ENCODE data around the gene ZBTB34. TPM values are rescaled to one million over a fixed set of nuclear protein-coding genes. Genes with fewer than 3 reads are reported as not detected.

The ZBTB34 gene
- total RNA-seq, 4 donors from 2014 or later: 10.8 to 15.9 (median 13.0) TPM

DNA sequence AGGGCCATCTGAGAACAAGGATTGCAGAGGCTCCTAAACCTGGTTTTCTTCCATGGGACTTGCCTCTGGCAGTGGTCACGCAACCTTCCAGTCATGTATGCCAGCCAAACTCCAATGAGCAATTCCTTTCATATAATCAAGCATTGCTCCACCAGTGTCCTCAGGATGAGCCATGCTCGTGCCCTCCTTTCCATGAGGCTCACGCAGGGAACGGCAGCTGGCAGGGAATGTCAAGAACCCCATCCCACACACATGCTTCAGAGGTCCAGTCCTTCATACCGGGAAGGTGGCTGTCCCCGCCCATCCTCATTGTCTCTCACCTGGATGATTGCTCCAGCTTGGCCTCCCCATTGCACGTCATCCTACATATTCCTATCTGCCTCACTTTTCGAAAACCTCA lies 13.4 kb upstream of the ZBTB34 start:
- H3K27ac ChIP-seq: no peak overlapping the region

DNA sequence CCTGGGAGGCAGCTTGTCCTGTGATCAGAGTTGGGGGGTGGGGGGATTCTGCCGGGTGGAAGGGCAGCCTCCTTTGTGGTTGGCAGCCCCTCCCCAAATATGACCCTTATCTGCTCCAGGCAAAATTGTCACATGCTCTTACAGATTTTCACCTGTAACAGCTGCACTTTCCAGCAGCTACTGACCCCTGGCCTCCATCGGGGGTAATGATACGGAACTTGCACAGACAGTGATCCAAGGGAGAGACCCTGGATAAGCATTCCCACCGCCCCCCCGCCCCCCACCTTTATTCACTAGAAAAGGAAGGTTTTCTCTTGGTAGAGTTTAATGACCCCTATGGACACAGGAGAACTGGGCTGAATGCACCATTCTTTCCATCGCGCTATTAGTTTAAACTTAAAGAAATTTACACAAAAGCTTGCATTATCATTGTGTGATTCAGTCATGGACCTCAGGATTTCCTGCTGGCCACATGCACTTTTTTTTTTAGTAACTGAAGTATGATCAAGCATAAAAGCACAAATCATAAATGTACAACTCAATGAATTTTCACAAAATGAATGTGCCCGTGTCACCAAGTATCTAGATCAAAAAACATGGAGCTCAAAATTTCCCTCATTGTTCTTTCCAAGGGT lies 10.7 kb upstream of the ZBTB34 start:
- no peak for DNase-seq (ENCODE audit: low spot score in 2 of 2)
- TF ChIP-seq POLR2AphosphoS5 (IDR thresholded peaks at IDR 0.05) (no peak), EP300 (IDR thresholded peaks at IDR 0.05) (no peak), POLR2A (IDR thresholded peaks at IDR 0.05) (no peak)
- H3K4me1 ChIP-seq: no peaks in the 10 kb centered on the region
- H3K9me3 ChIP-seq: no peaks in the 10 kb centered on the region
- peaks cover 4% of the 10 kb centered on the region for H3K27me3 ChIP-seq
- no peak overlapping the region for H3K27ac ChIP-seq
- WGBS: 76% methylated on average over 8 of the region's 8 CpGs
- no peaks in the 10 kb centered on the region for H3K36me3 ChIP-seq
- no peak overlapping the region for H3K4me3 ChIP-seq

More for the DNA sequence above, 13.4 kb upstream of the ZBTB34 start:
- DNase-seq (ENCODE audit: low spot score in 2 of 2): no peak
- Histone ChIP-seq H3K9me3 (no peaks in the 10 kb centered on the region), H3K36me3 (no peaks in the 10 kb centered on the region), H3K27me3 (peaks cover 4% of the 10 kb centered on the region), H3K4me1 (peaks cover 16% of the 10 kb centered on the region), H3K4me3 (no peak overlapping the region)
- TF ChIP-seq EP300 (IDR thresholded peaks at IDR 0.05) (no peak), POLR2AphosphoS5 (IDR thresholded peaks at IDR 0.05) (no peak), POLR2A (IDR thresholded peaks at IDR 0.05) (no peak)
- TF ChIP-seq, protein P1, sequence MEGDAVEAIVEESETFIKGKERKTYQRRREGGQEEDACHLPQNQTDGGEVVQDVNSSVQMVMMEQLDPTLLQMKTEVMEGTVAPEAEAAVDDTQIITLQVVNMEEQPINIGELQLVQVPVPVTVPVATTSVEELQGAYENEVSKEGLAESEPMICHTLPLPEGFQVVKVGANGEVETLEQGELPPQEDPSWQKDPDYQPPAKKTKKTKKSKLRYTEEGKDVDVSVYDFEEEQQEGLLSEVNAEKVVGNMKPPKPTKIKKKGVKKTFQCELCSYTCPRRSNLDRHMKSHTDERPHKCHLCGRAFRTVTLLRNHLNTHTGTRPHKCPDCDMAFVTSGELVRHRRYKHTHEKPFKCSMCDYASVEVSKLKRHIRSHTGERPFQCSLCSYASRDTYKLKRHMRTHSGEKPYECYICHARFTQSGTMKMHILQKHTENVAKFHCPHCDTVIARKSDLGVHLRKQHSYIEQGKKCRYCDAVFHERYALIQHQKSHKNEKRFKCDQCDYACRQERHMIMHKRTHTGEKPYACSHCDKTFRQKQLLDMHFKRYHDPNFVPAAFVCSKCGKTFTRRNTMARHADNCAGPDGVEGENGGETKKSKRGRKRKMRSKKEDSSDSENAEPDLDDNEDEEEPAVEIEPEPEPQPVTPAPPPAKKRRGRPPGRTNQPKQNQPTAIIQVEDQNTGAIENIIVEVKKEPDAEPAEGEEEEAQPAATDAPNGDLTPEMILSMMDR (IDR thresholded peaks at IDR 0.05): no peak
- 87% methylated on average over 8 of the region's 8 CpGs for WGBS

DNA sequence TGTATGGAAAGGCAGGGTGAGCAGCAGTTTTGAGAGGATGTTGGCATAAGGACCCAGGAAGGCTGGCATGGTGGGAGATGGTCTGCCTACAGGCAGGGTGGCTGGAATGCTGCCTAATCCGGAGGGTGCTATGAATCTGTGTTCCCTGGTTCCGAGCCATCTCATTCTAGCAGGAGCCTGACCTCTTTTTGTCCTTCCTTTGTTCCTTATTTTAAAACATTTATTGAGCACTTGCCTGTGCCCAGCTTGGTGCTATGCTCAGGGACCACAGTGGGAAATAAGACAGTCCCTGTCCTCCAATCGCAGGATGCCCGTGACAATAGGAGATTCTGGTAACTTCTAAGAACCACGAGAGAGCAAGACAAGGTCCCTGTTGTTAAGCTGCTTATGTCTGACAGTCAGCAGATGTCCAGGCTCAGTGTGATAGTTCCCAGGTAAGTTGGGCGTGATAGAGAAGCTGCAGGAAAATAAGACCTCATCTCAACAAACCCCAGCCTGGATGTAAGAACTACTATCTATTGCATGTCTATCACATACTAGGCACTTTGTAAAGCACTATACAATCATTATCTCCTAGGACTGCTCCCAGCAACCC lies 9.1 kb upstream of the ZBTB34 start:
- no peaks in the 10 kb centered on the region for H3K4me1 ChIP-seq
- H3K27me3 ChIP-seq: peaks cover 4% of the 10 kb centered on the region
- TF ChIP-seq EP300 (IDR thresholded peaks at IDR 0.05): no peak
- TF ChIP-seq POLR2A (IDR thresholded peaks at IDR 0.05): no peak
- TF ChIP-seq, protein P1 (IDR thresholded peaks at IDR 0.05): no peak
- no peak for TF ChIP-seq POLR2AphosphoS5 (IDR thresholded peaks at IDR 0.05)
- H3K27ac ChIP-seq: no peak overlapping the region
- 69% methylated on average over 6 of the region's 6 CpGs for WGBS
- no peak for DNase-seq (ENCODE audit: low spot score in 2 of 2)
- no peaks in the 10 kb centered on the region for H3K36me3 ChIP-seq
- H3K4me3 ChIP-seq: no peak overlapping the region
- H3K9me3 ChIP-seq: no peaks in the 10 kb centered on the region

DNA sequence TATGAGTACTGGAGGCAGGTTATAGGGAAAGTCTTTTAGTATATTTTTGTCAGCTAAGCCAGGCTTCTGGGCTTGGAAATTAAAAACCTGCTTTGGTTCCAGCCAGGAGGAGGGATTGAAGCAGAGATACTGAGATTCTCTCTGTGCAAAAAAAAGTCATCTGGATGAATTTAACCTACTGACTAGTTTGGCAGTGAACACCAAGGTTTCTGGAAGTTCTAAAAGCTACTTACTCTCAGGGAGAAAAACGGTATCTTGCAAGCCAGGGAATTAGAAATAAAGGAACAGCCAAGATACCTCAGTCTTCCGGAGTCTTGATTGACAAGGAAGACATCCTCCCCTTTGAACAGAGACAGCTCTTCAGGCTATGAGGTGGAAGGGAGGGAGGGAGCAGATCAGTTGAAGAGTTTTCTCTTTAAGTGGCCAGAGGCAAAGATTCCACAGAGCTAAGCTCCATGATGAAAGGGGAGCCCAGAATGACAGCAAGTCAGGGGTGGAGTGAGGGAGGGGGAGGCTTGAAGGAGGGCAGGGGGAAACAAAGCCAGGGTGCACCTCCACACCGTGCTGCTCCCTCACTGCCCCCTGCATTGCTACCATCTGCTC lies 8.3 kb upstream of the ZBTB34 start:
- TF ChIP-seq POLR2A (IDR thresholded peaks at IDR 0.05): no peak
- TF ChIP-seq, protein P1 (IDR thresholded peaks at IDR 0.05): no peak
- no peak for DNase-seq (ENCODE audit: low spot score in 2 of 2)
- H3K27ac ChIP-seq: no peak overlapping the region

DNA sequence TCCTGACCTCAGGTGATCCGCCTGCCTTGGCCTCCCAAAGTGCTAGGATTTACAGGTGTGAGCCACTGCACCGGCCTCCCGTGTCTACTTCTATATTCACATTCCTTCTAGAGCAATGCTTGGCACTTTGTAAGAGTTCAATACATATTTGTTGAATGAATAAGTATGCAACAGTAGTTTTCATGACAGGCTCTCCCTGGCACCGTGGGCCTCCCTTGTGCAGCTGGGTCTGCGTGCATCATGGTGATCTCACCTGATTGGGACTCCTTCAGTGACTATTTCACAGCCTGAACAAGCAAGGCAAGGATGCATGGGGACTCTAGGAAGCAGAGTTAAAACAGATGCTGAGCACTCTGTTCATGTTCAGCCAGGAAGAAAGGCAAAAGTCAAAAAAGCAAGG lies 6.8 kb upstream of the ZBTB34 start:
- H3K27me3 ChIP-seq: peaks cover 4% of the 10 kb centered on the region
- 70% methylated on average over 5 of the region's 5 CpGs for WGBS
- TF ChIP-seq, protein P1 (IDR thresholded peaks at IDR 0.05): no peak
- TF ChIP-seq POLR2AphosphoS5 (IDR thresholded peaks at IDR 0.05) (no peak), POLR2A (IDR thresholded peaks at IDR 0.05) (no peak), EP300 (IDR thresholded peaks at IDR 0.05) (no peak)
- H3K9me3 ChIP-seq: no peaks in the 10 kb centered on the region
- no peak for DNase-seq (ENCODE audit: low spot score in 2 of 2)
- no peaks in the 10 kb centered on the region for H3K36me3 ChIP-seq
- no peak overlapping the region for H3K4me3 ChIP-seq
- H3K4me1 ChIP-seq: no peaks in the 10 kb centered on the region
- no peak overlapping the region for H3K27ac ChIP-seq

More for the DNA sequence above, 8.3 kb upstream of the ZBTB34 start:
- Histone ChIP-seq H3K9me3 (no peaks in the 10 kb centered on the region), H3K36me3 (no peaks in the 10 kb centered on the region), H3K4me3 (no peak overlapping the region), H3K27me3 (peaks cover 4% of the 10 kb centered on the region), H3K4me1 (no peaks in the 10 kb centered on the region)
- WGBS: 39% methylated on average over 3 of the region's 3 CpGs
